IMR-90 (cell line): ENCODE data around the gene SEMA4D. TPM values are rescaled to one million over a fixed set of nuclear protein-coding genes. Genes with fewer than 3 reads are reported as not detected.
A peak's percentile ranks its signal among the peaks of the same experiment; 100 is the strongest.

Experiments used
- ATAC-seq: fragments of 200-7000 bp; cut with Tn5 transposase; 2 replicates; pipeline ENCODE4 v1.9.1; 2020; ENCODE audit warnings: low read depth, mild to moderate bottlenecking, moderate library complexity
- BruUV-seq: library from RNA; stranded (reverse); fragments of 400-500 nt; replicated peaks from 2 replicates; lab custom pipeline; 2021; lab: Mats Ljungman, UMichigan
- CTCF ChIA-PET: fragments of 300-600 bp; formaldehyde crosslinking; extraction: SDS; loops from one replicate; lab custom pipeline; 2021; ENCODE audit warnings: antibody characterized with exemption; lab: Yijun Ruan, JAX
- POLR2A ChIA-PET: fragments of 300-600 bp; sonication (Branson Sonifier 250); formaldehyde crosslinking; loops from one replicate; lab custom pipeline; 2022; ENCODE audit warnings: antibody characterized with exemption; ENCODE audit not compliant: unreplicated experiment; lab: Charles Lee
- DNase-seq: peaks from one replicate; pipeline ENCODE4 v3.0.0; 2013
- H2AFZ ChIP-seq: replicated peaks from 2 replicates; pipeline ENCODE3; 2013; ENCODE audit warnings: low read length, mild to moderate bottlenecking; ENCODE audit not compliant: poor library complexity
- H2AK5ac ChIP-seq: 2 replicates; pipeline ENCODE4 v1.6.1; 2013; ENCODE audit warnings: low read depth, low read length, inconsistent platforms
- H2AK9ac ChIP-seq: replicated peaks from 2 replicates; pipeline ENCODE3; 2013; ENCODE audit warnings: mild to moderate bottlenecking, low read depth, low read length, moderate library complexity; ENCODE audit not compliant: poor library complexity
- H2BK120ac ChIP-seq: 2 replicates; pipeline ENCODE4 v1.6.1; 2013; ENCODE audit warnings: low read depth, low read length, inconsistent platforms
- H2BK15ac ChIP-seq: 3 replicates; pipeline ENCODE4 v1.6.1; 2013; ENCODE audit warnings: low read depth, low read length, inconsistent platforms
- H2BK20ac ChIP-seq: 2 replicates; pipeline ENCODE4 v1.6.1; 2013; ENCODE audit warnings: low read depth, mild to moderate bottlenecking, inconsistent platforms, low read length, moderate library complexity
- H2BK5ac ChIP-seq: 2 replicates; pipeline ENCODE4 v1.6.1; 2013; ENCODE audit warnings: mild to moderate bottlenecking, low read depth, low read length, inconsistent platforms; ENCODE audit not compliant: poor library complexity, severe bottlenecking
- H3K14ac ChIP-seq: replicated peaks from 2 replicates; pipeline ENCODE4 v1.6.1; 2013; ENCODE audit warnings: low read depth, low read length, inconsistent platforms
- H3K18ac ChIP-seq: 2 replicates; pipeline ENCODE4 v1.6.1; 2013; ENCODE audit warnings: low read depth, low read length, control low read depth
- H3K23ac ChIP-seq: 2 replicates; pipeline ENCODE4 v1.6.1; 2013; ENCODE audit warnings: low read depth, low read length, inconsistent platforms
- H3K27ac ChIP-seq: 2 replicates; pipeline ENCODE4 v1.5.1; 2013; ENCODE audit warnings: mild to moderate bottlenecking, control low read depth, low read length; ENCODE audit not compliant: insufficient read depth
- H3K27me3 ChIP-seq: 2 replicates; pipeline ENCODE4 v1.6.1; 2013; ENCODE audit warnings: low read length; ENCODE audit not compliant: control insufficient read depth, insufficient read depth
- H3K36me3 ChIP-seq: 2 replicates; pipeline ENCODE4 v1.6.1; 2013; ENCODE audit warnings: low read length, mixed read lengths; ENCODE audit not compliant: control insufficient read depth, insufficient read depth
- H3K4ac ChIP-seq: 2 replicates; pipeline ENCODE4 v1.6.1; 2013; ENCODE audit warnings: low read depth, low read length, inconsistent platforms
- H3K4me1 ChIP-seq: 2 replicates; pipeline ENCODE4 v1.6.1; 2013; ENCODE audit warnings: low read length, mixed read lengths; ENCODE audit not compliant: control insufficient read depth, insufficient read depth
- H3K4me2 ChIP-seq: 2 replicates; pipeline ENCODE4 v1.6.1; 2013; ENCODE audit warnings: low read depth, mild to moderate bottlenecking, control low read depth, low read length, moderate library complexity
- H3K4me3 ChIP-seq: 2 replicates; pipeline ENCODE4 v1.5.1; 2013; ENCODE audit warnings: low read depth, mild to moderate bottlenecking, control low read depth, low read length, moderate library complexity; ENCODE audit not compliant: insufficient read depth
- H3K56ac ChIP-seq: 2 replicates; pipeline ENCODE4 v1.6.1; 2013; ENCODE audit warnings: low read length, inconsistent platforms; ENCODE audit not compliant: insufficient read depth; ENCODE audit errors: extremely low read depth
- H3K79me1 ChIP-seq, 2 experiments: 2 replicates each; pipeline ENCODE4 v1.6.1; 2013; ENCODE audit warnings: low read length in 2 of 2, inconsistent platforms in 1 of 2, low read depth in 1 of 2
- H3K9ac ChIP-seq: 2 replicates; pipeline ENCODE4 v1.6.1; 2013; ENCODE audit warnings: low read depth, low read length, control low read depth
- H3K9me1 ChIP-seq: 2 replicates; pipeline ENCODE4 v1.6.1; 2013; ENCODE audit warnings: low read length, inconsistent platforms; ENCODE audit not compliant: insufficient read depth
- H3K9me3 ChIP-seq: 2 replicates; pipeline ENCODE4 v1.6.1; 2013; ENCODE audit warnings: low read length; ENCODE audit not compliant: control insufficient read depth, insufficient read depth
- H4K20me1 ChIP-seq: 2 replicates; pipeline ENCODE4 v1.6.1; 2013; ENCODE audit warnings: low read length, inconsistent platforms; ENCODE audit not compliant: insufficient read depth
- H4K5ac ChIP-seq: 2 replicates; pipeline ENCODE4 v1.6.1; 2013; ENCODE audit warnings: mild to moderate bottlenecking, low read depth, low read length, control low read depth
- H4K8ac ChIP-seq, 2 experiments: 2 replicates each; pipeline ENCODE4 v1.6.1; 2013; ENCODE audit warnings: low read depth in 2 of 2, low read length in 2 of 2, control low read depth in 1 of 2, inconsistent platforms in 1 of 2
- H4K91ac ChIP-seq: 2 replicates; pipeline ENCODE4 v1.6.1; 2013; ENCODE audit warnings: low read depth, low read length, inconsistent platforms; ENCODE audit not compliant: insufficient read depth
- CHD1 ChIP-seq: IDR thresholded peaks from 2 replicates; pipeline ENCODE4 v1.6.1; 2012; ENCODE audit warnings: low read depth, low read length, improper control_type of control experiment
- FOS ChIP-seq: fragments of 150-350 bp; IDR thresholded peaks from 2 replicates; pipeline ENCODE4 v1.6.1; 2016; ENCODE audit warnings: low read depth, low read length
- MXI1 ChIP-seq: IDR thresholded peaks from 2 replicates; pipeline ENCODE4 v1.6.1; 2012; ENCODE audit warnings: low read depth, mild to moderate bottlenecking, low read length, moderate library complexity, borderline replicate concordance
- RAD21 ChIP-seq: IDR thresholded peaks from 2 replicates; pipeline ENCODE4 v1.6.1; 2012; ENCODE audit warnings: low read length, improper control_type of control experiment
- RFX5 ChIP-seq: IDR thresholded peaks from 2 replicates; pipeline ENCODE4 v1.8.0; 2012; ENCODE audit warnings: low read depth, mild to moderate bottlenecking, low read length, moderate library complexity
- SMC3 ChIP-seq: fragments of 150-350 bp; IDR thresholded peaks from 2 replicates; pipeline ENCODE4 v1.6.1; 2016; ENCODE audit warnings: low read depth, mild to moderate bottlenecking, antibody characterized with exemption, low read length, moderate library complexity
- WGBS, 2 experiments: methylation state at CpG; one replicate each; pipeline versions ENCODE4 v1.1.5 to v1.1.7; 2013; ENCODE audit warnings: missing lambda C conversion rate in 2 of 2; ENCODE audit not compliant: insufficient read length in 1 of 2; ENCODE audit errors: extremely low coverage in 2 of 2; 5-methylcytosine and 5-hydroxymethylcytosine counted together
- dilution Hi-C: fragments of 300-500 bp; cut with HindIII; formaldehyde crosslinking; loops from one replicate; pipeline ENCODE4 v1.14.3; 2018; ENCODE audit warnings: low sequenced_read_pairs; ENCODE audit not compliant: unreplicated experiment
- in situ Hi-C: fragments of 300-500 bp; cut with MboI; formaldehyde crosslinking; loops from 3 replicates; pipeline ENCODE4 v1.14.3; 2019; ENCODE audit warnings: low sequenced_read_pairs, inconsistent platforms, mixed read lengths
- intact Hi-C: fragments of 100-400 bp; cut with micrococcal nuclease; formaldehyde crosslinking; loops from 2 replicates; pipeline ENCODE4 v1.10.0; 2022
- polyA plus RNA-seq, 3 experiments: library from polyadenylated mRNA; depleted of rRNA; stranded (reverse); fragments of >200 nt; gene quantifications; 2 replicates each; pipeline ENCODE4 v1.2.3, GENCODE V29; 2012; ENCODE audit warnings: low replicate concordance in 1 of 3
- total RNA-seq: library from RNA; depleted of rRNA; stranded (reverse); fragments of >200 nt; gene quantifications from 2 replicates; pipeline ENCODE4 v1.2.3, GENCODE V29; 2012

SEMA4D gene
- total and polyA plus RNA-seq, 2 of the 4 experiments (the other 2 are of a cell fraction) = 0.90 to 1.5 TPM

GRCh38 chr9:89377411-89377810, 120.5 kb downstream of the SEMA4D start:
- peak overlapping the region; percentile 92 for H4K91ac ChIP-seq
- peak overlapping the region; percentile 91 for H4K5ac ChIP-seq
- no TSS peak for BruUV-seq
- peak overlapping the region; percentile 80 for H2BK120ac ChIP-seq
- H3K14ac ChIP-seq = peak overlapping the region; percentile 26
- TF ChIP-seq SMC3 (no peak), FOS (no peak), CHD1 (no peak), MXI1 (no peak), RAD21 (no peak), RFX5 (no peak)
- H3K27me3 ChIP-seq = no peaks in the 10 kb centered on the region
- H4K8ac ChIP-seq = peak overlapping the region; percentile 6 to 84; a peak in 2 of 4 replicates
- H3K9me1 ChIP-seq = peaks cover 4% of the 10 kb centered on the region; the same call in 1 of the 2 replicates
- no peak overlapping the region for H3K56ac ChIP-seq
- intact Hi-C loops (no loop called here), in situ Hi-C loops (no loop called here), dilution Hi-C loops (no loop called here)
- peak overlapping the region; percentile 54 for H3K23ac ChIP-seq
- ATAC-seq (no peak), DNase-seq (no peak)
- H3K4me1 ChIP-seq = peaks cover 18% of the 10 kb centered on the region
- no peak overlapping the region for H3K4me3 ChIP-seq
- peak overlapping the region; percentile 50; the same call in 2 of the 3 replicates for H2BK15ac ChIP-seq
- no peaks in the 10 kb centered on the region for H3K79me1 ChIP-seq
- H2BK5ac ChIP-seq = peak overlapping the region; percentile 88
- peaks cover 14% of the 10 kb centered on the region; the same call in 1 of the 2 replicates for H3K36me3 ChIP-seq
- peak overlapping the region; percentile 39; the same call in 1 of the 2 replicates for H3K9ac ChIP-seq
- H2AFZ ChIP-seq = peak overlapping the region; percentile 56
- H3K4me2 ChIP-seq = peak overlapping the region; percentile 60; the same call in 1 of the 2 replicates
- H2BK20ac ChIP-seq = peak overlapping the region; percentile 83
- ChIA-PET CTCF (interaction anchor here (2.3 kb wide), 1 partner anchor 171 kb away, joined by 7 read pairs; no protein-coding TSS in a partner anchor), POLR2A (no interaction called here)
- H3K27ac ChIP-seq = peak overlapping the region; percentile 99
- peak overlapping the region; percentile 98 for H3K18ac ChIP-seq
- H4K20me1 ChIP-seq = no peaks in the 10 kb centered on the region
- peak overlapping the region; percentile 96 for H2AK5ac ChIP-seq
- peak overlapping the region; percentile 31 for H2AK9ac ChIP-seq
- H3K9me3 ChIP-seq = no peaks in the 10 kb centered on the region
- WGBS, 2 experiments = no CpG with 5 or more reads among the region's 12 CpGs
- H3K4ac ChIP-seq = peak overlapping the region; percentile 77
